GM18499 (cell line): Measurements from ENCODE around the gene MTUS2.

Experiments
- ATAC-seq: cut with Tn5 transposase; IDR thresholded peaks from one replicate; pipeline ENCODE4 v1.9.1; 2021; ENCODE audit warnings: moderate number of reproducible peaks; ENCODE audit not compliant: insufficient read depth, unreplicated experiment

The MTUS2 gene

GRCh38 chr13:28820099-28821051 is at the start of gene MTUS2:
MTUS2 (plus strand) TSS chr13:28820339.
- no peak for ATAC-seq

DNA sequence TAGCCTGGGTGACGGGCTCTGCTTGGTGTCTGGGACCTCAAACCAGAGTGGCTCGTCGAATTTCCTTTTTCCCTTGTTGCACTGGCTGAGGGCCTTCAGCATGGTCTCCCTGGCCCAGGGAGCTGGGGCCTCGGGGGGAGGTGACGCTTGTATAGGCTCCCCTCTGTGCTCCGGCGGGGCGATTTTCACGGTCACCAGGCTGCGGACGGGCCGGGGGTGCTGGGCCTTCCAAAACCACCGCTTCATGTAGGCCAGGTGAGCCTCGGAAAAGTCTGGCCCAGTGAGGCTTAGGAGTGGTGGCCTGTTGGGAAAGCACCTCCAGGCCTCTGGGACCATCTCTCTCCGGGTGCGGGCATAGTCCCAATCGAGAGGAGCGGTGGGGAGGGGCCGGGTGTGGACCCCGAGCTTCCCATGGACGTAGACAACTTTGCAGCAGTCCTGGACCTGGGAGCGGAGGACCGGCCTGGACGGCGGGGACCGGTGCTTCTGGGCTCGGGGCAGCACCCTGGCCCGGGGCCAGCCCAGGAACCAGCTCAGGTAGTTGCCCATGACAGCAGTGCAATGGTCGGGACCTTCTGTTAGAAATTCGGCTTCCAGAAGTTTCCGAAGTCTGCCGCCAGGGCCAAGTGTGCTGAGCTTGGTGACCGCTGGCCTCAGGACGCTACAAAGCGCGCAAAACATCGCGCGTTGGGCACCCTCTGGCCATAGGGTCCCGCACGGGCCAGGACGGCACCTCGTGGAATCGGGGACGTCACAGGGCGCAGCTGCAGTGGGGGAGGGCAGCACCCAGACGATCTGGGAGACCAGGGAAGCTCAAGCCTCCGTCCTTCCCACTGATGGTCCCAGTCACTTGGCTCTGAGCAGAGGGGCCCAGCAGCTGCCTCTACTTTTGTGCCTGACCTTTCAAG is 41.6 kb upstream of the MTUS2 start:
- ATAC-seq: no peak

DNA sequence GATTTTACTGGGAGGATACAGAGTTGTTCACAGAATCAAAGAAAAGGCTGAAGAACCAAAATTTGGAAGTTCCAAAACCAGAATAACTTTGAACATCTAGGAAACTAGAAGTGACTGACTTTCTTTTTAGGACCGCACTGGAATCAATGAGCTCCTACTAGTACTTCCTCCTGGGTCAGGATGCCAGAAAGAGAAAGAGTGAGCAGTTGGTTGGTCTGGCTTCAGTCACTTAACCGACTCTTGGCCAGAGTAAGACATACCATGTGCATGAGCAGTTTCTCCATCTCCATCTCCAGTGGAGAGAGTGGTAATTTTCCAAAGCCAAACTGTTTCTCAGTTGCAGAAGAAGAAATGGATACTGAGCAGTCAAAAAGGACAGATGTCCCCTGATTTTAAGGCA is 27.1 kb upstream of the MTUS2 start:
- ATAC-seq: no peak

DNA sequence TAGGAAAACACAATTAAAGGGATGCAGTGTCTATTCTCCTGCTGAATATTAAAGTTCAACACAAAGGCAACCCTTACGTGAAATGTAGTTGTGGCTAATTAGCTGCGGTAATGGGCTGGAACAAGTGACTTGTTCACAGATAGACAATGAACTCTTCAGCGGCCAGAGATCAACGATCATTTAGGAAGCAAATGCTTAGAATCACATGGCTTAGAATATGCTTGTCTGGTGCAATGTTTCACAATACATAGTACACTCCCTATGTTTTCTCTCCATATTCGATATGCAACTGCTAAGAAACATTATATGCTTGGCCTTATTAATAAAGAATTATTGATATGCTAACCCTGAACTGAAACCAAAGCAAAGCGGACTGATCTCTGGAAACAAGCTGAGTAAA is 25.7 kb upstream of the MTUS2 start:
- no peak for ATAC-seq

DNA sequence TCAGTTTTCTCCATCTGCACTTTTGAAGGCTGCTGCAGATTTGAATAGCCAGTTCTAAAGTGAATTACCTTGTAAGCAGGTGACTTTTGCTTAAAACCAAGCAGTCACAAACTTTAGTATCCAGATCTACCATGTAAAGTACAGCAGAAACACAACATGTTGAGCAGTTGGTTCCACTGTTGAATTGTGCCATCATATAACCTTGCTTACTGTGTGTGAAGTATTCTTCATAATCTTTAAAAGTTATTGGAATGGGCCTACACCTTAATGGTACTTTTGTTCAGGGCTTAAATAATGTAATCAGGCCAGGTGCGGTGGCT is 23.2 kb upstream of the MTUS2 start:
- ATAC-seq: no peak

DNA sequence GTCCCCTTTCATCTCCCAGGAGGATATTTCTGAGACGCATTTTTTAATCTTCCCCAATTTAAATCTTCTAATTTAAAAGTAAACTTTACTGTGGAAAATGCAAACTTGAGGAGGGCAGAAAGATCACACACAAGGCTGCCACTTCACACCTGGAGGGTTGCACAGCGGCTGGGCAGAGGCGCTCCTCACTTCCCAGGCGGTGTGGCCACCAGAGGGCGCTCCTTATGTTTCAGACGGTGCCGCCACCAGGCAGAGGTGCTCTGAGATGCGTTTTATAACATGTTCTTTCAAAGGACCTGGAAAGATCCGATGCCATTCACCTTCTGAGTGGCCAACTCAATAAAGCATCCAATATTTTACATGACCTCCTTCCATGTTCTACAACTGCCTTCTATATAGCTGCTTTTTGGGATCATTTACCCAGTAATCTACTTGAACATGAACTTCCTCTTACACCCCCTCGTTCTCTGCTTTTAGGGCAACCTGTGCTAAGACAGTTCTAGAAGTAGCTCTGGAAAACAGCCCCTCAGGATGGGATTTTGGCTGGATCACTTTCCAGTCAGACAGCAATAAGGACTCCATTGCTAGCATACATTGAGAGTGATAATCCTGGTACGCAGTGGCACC is 14.8 kb upstream of the MTUS2 start:
- no peak for ATAC-seq

DNA sequence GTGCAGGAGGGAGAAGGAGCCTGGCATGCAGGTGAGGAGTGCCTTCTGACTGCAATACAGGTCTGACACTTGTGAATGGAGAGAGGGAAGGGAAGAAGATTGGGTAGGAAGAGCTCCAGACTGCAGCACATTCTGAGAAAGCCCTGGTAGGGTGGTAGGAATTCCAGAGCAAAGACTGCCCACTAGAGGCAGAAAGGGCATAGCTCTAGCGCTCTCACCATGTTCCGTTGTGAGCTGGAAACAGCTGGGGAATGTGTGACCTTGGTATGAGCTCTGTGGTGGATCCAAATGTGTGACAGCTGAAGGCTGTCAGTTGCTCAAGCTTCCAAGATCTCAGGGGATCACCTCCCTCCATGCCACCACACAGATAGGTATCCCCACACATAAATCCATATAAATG is 2.9 kb upstream of the MTUS2 start:
- no peak for ATAC-seq

GRCh38 chr13:28819046-28819730 is 951 bp upstream of the MTUS2 start:
- ATAC-seq: no peak

DNA sequence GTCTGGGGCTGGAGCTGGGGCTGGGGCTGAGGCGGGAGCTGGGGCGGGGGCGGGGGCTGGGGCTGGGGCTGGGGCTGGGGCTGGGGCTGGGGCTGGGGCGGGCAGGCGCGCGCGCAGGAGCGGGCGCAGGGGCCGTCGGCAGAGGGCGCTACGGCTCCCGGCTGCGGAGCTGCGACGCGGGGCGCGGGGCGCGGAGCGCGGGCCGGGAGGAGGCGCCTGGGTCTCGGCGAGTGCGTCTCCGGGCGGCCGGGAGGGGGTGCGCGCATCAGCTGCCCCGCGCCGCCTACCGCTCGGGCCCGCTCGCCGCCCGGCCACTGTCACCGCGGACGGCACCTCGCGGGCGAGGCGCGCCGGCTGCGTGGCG is 422 bp upstream of the MTUS2 start:
- no peak for ATAC-seq

GRCh38 chr13:28822151-28822550 is 2.0 kb downstream of the MTUS2 start:
- ATAC-seq: no peak

GRCh38 chr13:28822801-28823200 is 2.7 kb downstream of the MTUS2 start:
- no peak for ATAC-seq

DNA sequence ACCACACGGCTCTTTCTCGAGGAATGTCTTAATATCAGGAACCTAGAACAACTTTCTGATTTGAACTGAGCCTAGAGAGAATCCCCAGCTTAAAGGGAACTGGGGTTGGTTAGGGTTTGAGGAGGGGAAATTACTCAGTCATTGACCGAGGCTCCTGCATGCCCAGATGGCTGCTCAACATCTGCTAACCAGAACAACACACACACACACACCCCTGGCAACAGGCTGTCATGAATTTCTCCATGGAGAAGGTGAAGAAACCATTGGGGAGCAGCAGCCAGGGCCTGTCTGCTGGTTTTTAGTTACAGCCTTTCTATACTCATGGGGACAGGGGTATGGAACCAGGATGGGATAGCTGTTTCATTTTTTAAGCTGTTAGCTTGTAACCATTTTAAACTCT is 5.2 kb downstream of the MTUS2 start:
- ATAC-seq: no peak

DNA sequence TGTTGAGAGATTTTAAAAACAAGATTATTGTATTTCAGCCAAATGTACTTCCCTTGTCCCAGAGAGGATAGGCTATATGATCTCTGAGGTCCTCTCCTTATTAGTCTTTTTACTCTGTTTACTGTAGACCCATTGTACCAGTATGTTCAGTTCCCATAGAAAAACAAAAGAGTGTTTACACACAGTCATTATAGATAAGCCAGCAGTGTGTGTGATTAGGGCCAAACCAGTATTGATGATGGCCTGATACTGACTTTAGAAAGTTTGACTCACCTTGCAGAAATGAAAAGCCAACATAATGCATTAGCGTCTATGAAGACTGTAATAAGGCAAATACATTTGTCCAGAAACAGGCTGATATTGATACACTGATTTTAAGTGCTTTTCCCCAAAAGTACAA is 6.2 kb downstream of the MTUS2 start:
- no peak for ATAC-seq

- ATAC-seq: no peak
Measured at GRCh38 chr13:28830580-28830979, 10.4 kb downstream of the MTUS2 start.

- no peak for ATAC-seq
Measured at GRCh38 chr13:28831117-28831516, 11.0 kb downstream of the MTUS2 start.

DNA sequence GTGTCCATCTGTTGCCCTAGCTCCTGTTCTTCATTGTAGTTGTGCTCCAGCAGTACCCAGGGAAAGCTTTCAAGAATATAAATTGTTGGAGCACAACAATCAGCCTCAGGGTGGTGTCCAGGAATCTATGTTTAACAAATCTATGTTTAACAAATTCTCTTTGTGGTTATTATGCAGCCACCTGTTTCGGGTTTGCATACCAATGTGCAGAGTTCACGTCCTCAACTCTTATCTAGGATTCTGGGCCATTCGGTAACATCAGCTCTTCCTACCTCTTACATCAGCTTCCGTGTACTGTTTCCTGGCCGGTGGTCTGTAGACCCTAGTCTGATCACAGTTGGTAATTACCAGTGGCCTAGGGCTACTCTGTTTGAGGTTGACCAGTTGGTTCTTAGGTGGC is 17.0 kb downstream of the MTUS2 start:
- ATAC-seq: no peak

- ATAC-seq: no peak
Measured at GRCh38 chr13:28843639-28844038, 23.5 kb downstream of the MTUS2 start.

- ATAC-seq: no peak
Measured at GRCh38 chr13:28849441-28849840, 29.3 kb downstream of the MTUS2 start.

DNA sequence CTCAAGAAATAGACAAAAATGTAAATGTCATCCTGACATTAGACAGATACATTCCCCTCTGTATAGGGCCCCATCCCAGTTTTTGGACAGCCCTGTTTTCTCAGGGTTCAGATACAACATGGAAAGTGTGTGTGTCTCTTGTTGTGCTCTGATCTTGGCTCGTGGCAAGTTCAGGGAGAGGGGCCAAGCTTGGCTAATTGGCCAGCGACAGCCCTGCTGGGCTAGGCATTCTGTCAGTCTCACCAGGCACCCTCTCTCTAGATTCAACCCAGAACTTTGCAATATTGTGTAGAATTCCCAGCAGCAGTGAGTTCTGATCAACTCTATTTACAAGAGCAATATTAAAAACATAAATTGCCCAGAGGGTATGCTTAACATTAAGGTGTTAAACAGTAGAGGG is 30.1 kb downstream of the MTUS2 start:
- no peak for ATAC-seq

GRCh38 chr13:28851422-28851821 is 31.3 kb downstream of the MTUS2 start:
- ATAC-seq: no peak
